Neural progenitor cell (in vitro differentiated cells): ENCODE data around the gene CFAP20.

Source experiments
- CTCF ChIP-seq: fragments of 200-600 bp; sonication (generic); IDR thresholded peaks from 2 replicates; pipeline ENCODE4 v1.5.1; 2017; ENCODE audit warnings: antibody characterized with exemption, mild to moderate bottlenecking
- EZH2phosphoT487 ChIP-seq: fragments of 200-600 bp; sonication (generic); IDR thresholded peaks from 2 replicates; pipeline ENCODE4 v1.6.1; 2017; ENCODE audit warnings: antibody characterized with exemption

- no peak for TF ChIP-seq CTCF
- no peak for TF ChIP-seq EZH2phosphoT487
These were observed 975 bp downstream of the CFAP20 start for GRCh38 chr16:58128181-58128631.
